Omental fat pad (tissue), 4 donors: ENCODE results near the gene SNRNP70. TPM values are rescaled to one million over a fixed set of nuclear protein-coding genes. Genes with fewer than 3 reads are reported as not detected.

ENCODE experiments used
- ATAC-seq: fragments of 150-250 bp; one replicate; pipeline ENCODE4 v1.9.1; 2016; ENCODE audit warnings: mild to moderate bottlenecking, moderate library complexity; ENCODE audit not compliant: low FRiP score
- DNase-seq: peaks from one replicate; pipeline ENCODE4 v3.0.0-alpha.2; 2019; ENCODE audit warnings: low spot score
- total RNA-seq, 4 donors: library from RNA; depleted of rRNA; stranded (reverse); fragments of >200 nt; gene quantifications; one replicate each; pipeline ENCODE4 v1.1.0, GENCODE V29; 2016
- TF ChIP-seq, protein P1 (sequence below), 3 donors: fragments of 450-650 bp; IDR thresholded peaks; one replicate each; pipeline ENCODE4 v1.5.1; 2016 to 2017; ENCODE audit warnings: antibody characterized with exemption in 3 of 3, mild to moderate bottlenecking in 3 of 3, moderate library complexity in 2 of 3

The SNRNP70 gene
- total RNA-seq, 4 donors from 2014 or later = 132 to 314 (median 207) TPM

DNA sequence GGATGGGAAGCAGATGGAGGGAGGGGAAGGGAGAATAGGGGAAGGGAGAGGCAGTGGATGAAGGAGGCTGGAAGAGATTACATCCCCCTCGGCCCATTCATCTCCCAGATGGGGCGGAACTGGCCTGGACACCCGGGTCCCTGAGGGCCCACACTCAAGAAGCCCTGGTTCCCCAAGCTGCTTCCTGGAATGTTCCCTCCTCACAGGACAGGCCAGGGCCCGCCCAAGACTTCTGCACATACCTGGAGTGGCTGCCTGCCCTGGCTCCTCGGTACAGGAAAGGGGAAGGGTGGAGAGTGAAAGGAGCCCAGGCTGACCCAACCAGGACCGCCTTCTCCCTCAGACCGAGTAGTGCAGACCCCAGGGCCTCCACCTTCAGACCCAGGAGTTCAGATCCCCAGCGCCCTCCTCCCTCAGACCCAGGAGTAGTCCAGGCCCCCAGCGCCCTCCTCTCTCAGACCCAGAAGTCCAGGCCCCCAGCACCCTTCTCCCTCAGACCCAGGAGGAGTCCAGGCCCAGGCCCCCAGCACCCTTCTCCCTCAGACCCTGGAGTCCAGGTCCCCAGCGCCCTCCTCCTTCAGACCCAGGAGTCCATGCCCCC is 21.1 kb upstream of the SNRNP70 start:
- DNase-seq (no peak), ATAC-seq (no peak)
- TF ChIP-seq, protein P1, sequence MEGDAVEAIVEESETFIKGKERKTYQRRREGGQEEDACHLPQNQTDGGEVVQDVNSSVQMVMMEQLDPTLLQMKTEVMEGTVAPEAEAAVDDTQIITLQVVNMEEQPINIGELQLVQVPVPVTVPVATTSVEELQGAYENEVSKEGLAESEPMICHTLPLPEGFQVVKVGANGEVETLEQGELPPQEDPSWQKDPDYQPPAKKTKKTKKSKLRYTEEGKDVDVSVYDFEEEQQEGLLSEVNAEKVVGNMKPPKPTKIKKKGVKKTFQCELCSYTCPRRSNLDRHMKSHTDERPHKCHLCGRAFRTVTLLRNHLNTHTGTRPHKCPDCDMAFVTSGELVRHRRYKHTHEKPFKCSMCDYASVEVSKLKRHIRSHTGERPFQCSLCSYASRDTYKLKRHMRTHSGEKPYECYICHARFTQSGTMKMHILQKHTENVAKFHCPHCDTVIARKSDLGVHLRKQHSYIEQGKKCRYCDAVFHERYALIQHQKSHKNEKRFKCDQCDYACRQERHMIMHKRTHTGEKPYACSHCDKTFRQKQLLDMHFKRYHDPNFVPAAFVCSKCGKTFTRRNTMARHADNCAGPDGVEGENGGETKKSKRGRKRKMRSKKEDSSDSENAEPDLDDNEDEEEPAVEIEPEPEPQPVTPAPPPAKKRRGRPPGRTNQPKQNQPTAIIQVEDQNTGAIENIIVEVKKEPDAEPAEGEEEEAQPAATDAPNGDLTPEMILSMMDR (IDR thresholded peaks at IDR 0.05) = no peak

DNA sequence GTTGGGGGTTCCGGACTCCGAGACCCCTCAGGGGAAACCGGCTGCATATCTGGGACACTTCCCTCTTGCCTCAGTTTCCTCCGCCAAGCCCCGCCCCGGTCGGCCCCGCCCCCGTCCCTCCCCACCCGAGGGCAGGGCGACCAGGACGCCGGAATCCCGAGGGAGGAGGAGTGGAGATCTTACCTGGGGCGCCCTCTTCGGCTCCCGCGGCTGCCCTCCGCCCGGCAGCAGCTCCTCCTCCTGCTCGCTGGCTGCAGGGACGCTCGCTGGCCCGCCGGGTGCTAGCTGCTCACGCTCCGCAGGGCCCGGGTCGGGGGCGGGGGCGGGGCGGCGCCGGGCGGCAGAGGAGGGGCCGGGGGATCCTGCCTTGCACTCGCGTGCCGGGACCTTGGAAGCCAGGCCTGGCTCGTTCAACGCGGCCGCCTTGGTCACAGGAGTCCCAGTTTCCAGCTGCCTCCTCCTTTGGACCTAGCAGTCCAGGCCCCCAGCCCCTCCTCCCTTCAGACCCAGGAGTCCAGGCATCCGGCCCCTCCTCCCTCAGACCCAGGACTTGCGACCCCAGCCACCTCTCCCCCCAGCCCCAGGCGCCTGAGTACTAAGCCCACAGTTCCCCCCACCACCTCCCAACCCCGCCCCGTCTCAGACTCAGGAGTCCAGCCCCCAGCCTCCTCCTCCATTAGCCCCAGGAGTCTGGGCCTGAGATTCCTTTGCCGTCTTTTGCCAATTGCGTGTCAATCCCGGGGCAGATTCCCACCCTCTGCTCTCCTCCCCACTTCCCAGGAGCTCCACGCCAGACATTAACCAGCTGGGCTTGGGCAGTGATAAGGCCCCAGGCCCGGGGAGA is 20.3 kb upstream of the SNRNP70 start, which contains the start of gene NTF4:
Gene NTF4 (minus strand): TSS at position 51 of the 844 bp plus-strand sequence. CDS start 2,821 bp downstream, outside the sequence.
- ATAC-seq = peak; percentile 49
- TF ChIP-seq, protein P1 (IDR thresholded peaks at IDR 0.05) = no peak
- DNase-seq = no peak

DNA sequence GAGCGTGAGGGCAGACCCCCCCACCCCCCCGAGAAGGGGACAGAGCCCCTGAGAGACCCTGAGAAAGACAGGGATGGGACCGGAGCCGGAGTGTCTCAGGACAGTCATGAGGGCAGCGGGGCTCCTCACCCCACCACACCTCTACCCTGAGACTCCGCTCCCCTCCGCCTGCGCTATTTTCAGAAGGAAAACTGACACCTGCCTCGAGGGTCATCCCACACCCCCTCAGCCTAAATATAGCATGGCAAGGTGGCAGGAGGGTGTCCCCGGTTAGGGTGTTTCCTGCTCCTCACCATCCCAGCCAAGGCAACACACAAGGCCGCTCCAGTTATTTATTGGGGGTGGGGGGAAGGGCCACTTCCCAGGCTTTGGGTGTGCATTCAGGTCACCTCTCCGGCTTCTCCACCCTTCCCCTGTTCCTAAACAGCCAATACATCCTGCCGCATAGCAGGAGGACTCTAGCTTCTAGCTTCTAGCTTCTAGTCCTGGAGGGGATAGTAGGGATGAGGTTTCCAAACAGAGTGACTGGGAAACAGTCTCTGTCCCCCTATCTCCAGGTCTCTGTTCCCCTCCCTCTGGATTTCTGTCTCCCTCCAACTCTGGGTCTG is 19.2 kb upstream of the SNRNP70 start:
- no peak for DNase-seq
- TF ChIP-seq, protein P1 (IDR thresholded peaks at IDR 0.05) = no peak
- no peak for ATAC-seq

- ATAC-seq = no peak
- TF ChIP-seq, protein P1 (IDR thresholded peaks at IDR 0.05) = no peak
- DNase-seq = no peak
Observed at GRCh38 chr19:49067554-49067953, 17.7 kb upstream of the SNRNP70 start.

GRCh38 chr19:49069026-49069425 is 16.2 kb upstream of the SNRNP70 start:
- no peak for DNase-seq
- TF ChIP-seq, protein P1 (IDR thresholded peaks at IDR 0.05) = no peak

DNA sequence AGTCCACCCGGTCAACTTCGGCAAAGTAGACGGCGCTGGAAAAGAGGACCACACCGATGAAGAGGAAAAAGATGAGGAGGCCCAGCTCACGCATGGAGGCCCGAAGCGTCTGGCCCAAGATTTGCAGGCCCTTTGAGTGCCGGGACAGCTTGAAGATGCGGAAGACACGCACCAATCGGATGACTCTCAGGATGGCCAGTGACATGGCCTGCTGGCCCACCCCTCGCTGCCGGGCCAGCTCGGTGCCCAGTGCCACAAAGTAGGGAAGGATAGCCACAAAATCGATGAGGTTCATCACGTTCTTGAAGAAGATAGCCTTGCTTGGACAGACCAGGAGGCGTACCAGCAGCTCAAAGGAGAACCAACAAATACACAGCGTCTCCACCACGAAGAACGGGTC is 14.8 kb upstream of the SNRNP70 start:
- no peak for DNase-seq
- ATAC-seq = no peak
- TF ChIP-seq, protein P1 (IDR thresholded peaks at IDR 0.05) = no peak

More at GRCh38 chr19:49069026-49069425, 16.2 kb upstream of the SNRNP70 start:
- ATAC-seq = no peak
